Measurements from ENCODE around the gene FERMT2. TPM values are rescaled to one million over a fixed set of nuclear protein-coding genes. Genes with fewer than 3 reads are reported as not detected.

The FERMT2 gene
- total and polyA plus RNA-seq, 4 donors = 23.9 to 51.3 (median 40.4) TPM

- peaks cover 3 to 25% (median 15%) of the 10 kb centered on the region in 4 donors for H3K4me1 ChIP-seq (ENCODE audit: control insufficient read depth in 4 of 4, insufficient read depth in 4 of 4, low read length in 3 of 4)
- H3K27ac ChIP-seq (ENCODE audit: low read depth in 1 of 2, low read length in 2 of 2) = no peak overlapping the region
- 79% methylated on average over 7 of the region's 7 CpGs for WGBS
- no peak for DNase-seq (ENCODE audit: low spot score)
- no peak overlapping the region for H3K9ac ChIP-seq (ENCODE audit: low read depth in 1 of 2, low read length in 2 of 2)
- H3K4me3 ChIP-seq (ENCODE audit: low read depth in 1 of 3, low read length in 3 of 3) = no peak overlapping the region
- no peak for TF ChIP-seq TAF1 (conservative IDR thresholded peaks at IDR 0.05)
- TF ChIP-seq RAD21 (IDR thresholded peaks at IDR 0.05) = no peak
- no peak for TF ChIP-seq JUND (IDR thresholded peaks at IDR 0.05)
- no peak for TF ChIP-seq NR2F2 (IDR thresholded peaks at IDR 0.05)
- TF ChIP-seq GABPA (IDR thresholded peaks at IDR 0.05 in 1 of 2, conservative IDR thresholded peaks at IDR 0.05 in 1 of 2) = no peak
- no peaks in the 10 kb centered on the region for H3K36me3 ChIP-seq (ENCODE audit: control insufficient read depth in 4 of 4, insufficient read depth in 3 of 4, low read depth in 1 of 4, low read length in 3 of 4)
- H3K9me3 ChIP-seq (ENCODE audit: control insufficient read depth in 4 of 4, low read length in 3 of 4) = no peaks in the 10 kb centered on the region
- no peaks in the 10 kb centered on the region for H3K27me3 ChIP-seq (ENCODE audit: control insufficient read depth in 4 of 4, insufficient read depth in 4 of 4, low read length in 3 of 4)
Measured at GRCh38 chr14:52850451-52850909, 100.4 kb downstream of the FERMT2 start.

- Histone ChIP-seq H3K4me1 (ENCODE audit: control insufficient read depth in 4 of 4, insufficient read depth in 4 of 4, low read length in 3 of 4) (peaks cover 0 to 23% (median 13%) of the 10 kb centered on the region in 4 donors), H3K9ac (ENCODE audit: low read depth in 1 of 2, low read length in 2 of 2) (no peak overlapping the region), H3K4me3 (ENCODE audit: low read depth in 1 of 3, low read length in 3 of 3) (no peak overlapping the region), H3K36me3 (ENCODE audit: control insufficient read depth in 4 of 4, insufficient read depth in 3 of 4, low read depth in 1 of 4, low read length in 3 of 4) (no peaks in the 10 kb centered on the region), H3K27me3 (ENCODE audit: control insufficient read depth in 4 of 4, insufficient read depth in 4 of 4, low read length in 3 of 4) (no peaks in the 10 kb centered on the region), H3K27ac (ENCODE audit: low read depth in 1 of 2, low read length in 2 of 2) (no peak overlapping the region), H3K9me3 (ENCODE audit: control insufficient read depth in 4 of 4, low read length in 3 of 4) (no peaks in the 10 kb centered on the region)
- DNase-seq (ENCODE audit: low spot score) = no peak
- TF ChIP-seq RXRA (IDR thresholded peaks at IDR 0.05) (no peak), SP1 (IDR thresholded peaks at IDR 0.05) (no peak), CTCF (IDR thresholded peaks at IDR 0.05; ENCODE audit: low read depth, low read length, missing input control) (no peak), RAD21 (IDR thresholded peaks at IDR 0.05) (no peak), MAX (IDR thresholded peaks at IDR 0.05) (no peak), FOXA1 (IDR thresholded peaks at IDR 0.05) (no peak), ATF3 (IDR thresholded peaks at IDR 0.05) (no peak), NR2F2 (IDR thresholded peaks at IDR 0.05) (no peak), EGR1 (IDR thresholded peaks at IDR 0.05; ENCODE audit: low read depth in 2 of 2) (no peak), JUND (IDR thresholded peaks at IDR 0.05) (no peak)
- WGBS = 91% methylated on average over 5 of the region's 5 CpGs
Measured at GRCh38 chr14:52848626-52849025, 102.2 kb downstream of the FERMT2 start.

- Histone ChIP-seq H3K4me3 (ENCODE audit: low read depth in 1 of 3, low read length in 3 of 3) (no peak overlapping the region), H3K4me1 (ENCODE audit: control insufficient read depth in 4 of 4, insufficient read depth in 4 of 4, low read length in 3 of 4) (peaks cover 0 to 7% (median 3%) of the 10 kb centered on the region in 4 donors), H3K27ac (ENCODE audit: low read depth in 1 of 2, low read length in 2 of 2) (no peak overlapping the region), H3K27me3 (ENCODE audit: control insufficient read depth in 4 of 4, insufficient read depth in 4 of 4, low read length in 3 of 4) (no peaks in the 10 kb centered on the region), H3K9me3 (ENCODE audit: control insufficient read depth in 4 of 4, low read length in 3 of 4) (no peaks in the 10 kb centered on the region), H3K9ac (ENCODE audit: low read depth in 1 of 2, low read length in 2 of 2) (no peak overlapping the region), H3K36me3 (ENCODE audit: control insufficient read depth in 4 of 4, insufficient read depth in 3 of 4, low read depth in 1 of 4, low read length in 3 of 4) (no peaks in the 10 kb centered on the region)
- no peak for TF ChIP-seq CTCF (IDR thresholded peaks at IDR 0.05; ENCODE audit: low read depth, low read length, missing input control)
- no peak for TF ChIP-seq YY1 (IDR thresholded peaks at IDR 0.05)
- no peak for TF ChIP-seq FOXA1 (IDR thresholded peaks at IDR 0.05)
- no peak for TF ChIP-seq SP1 (IDR thresholded peaks at IDR 0.05)
- TF ChIP-seq HNF4A (conservative IDR thresholded peaks at IDR 0.05) = no peak
- no peak for TF ChIP-seq TAF1 (conservative IDR thresholded peaks at IDR 0.05)
- TF ChIP-seq FOXA2 (IDR thresholded peaks at IDR 0.05) = no peak
- TF ChIP-seq ZBTB33 (IDR thresholded peaks at IDR 0.05) = no peak
- no peak for TF ChIP-seq ATF3 (IDR thresholded peaks at IDR 0.05)
- no peak for TF ChIP-seq HNF4G (IDR thresholded peaks at IDR 0.05)
- no peak for TF ChIP-seq GABPA (IDR thresholded peaks at IDR 0.05 in 1 of 2, conservative IDR thresholded peaks at IDR 0.05 in 1 of 2)
- TF ChIP-seq RXRA (IDR thresholded peaks at IDR 0.05) = no peak
- TF ChIP-seq JUND (IDR thresholded peaks at IDR 0.05) = no peak
- no peak for TF ChIP-seq MAX (IDR thresholded peaks at IDR 0.05)
- no peak for TF ChIP-seq RAD21 (IDR thresholded peaks at IDR 0.05)
- no peak for TF ChIP-seq NR2F2 (IDR thresholded peaks at IDR 0.05)
- whole genome bisulfite sequencing = 67% methylated on average over 5 of the region's 5 CpGs
- no peak for DNase-seq (ENCODE audit: low spot score)
Measured at GRCh38 chr14:52846591-52846990, 104.3 kb downstream of the FERMT2 start.
